HepG2 (cell line): Measurements from ENCODE around the gene NFKBIA. TPM values are rescaled to one million over a fixed set of nuclear protein-coding genes. Genes with fewer than 3 reads are reported as not detected.

ENCODE experiments used
- ATAC-seq: fragments of 200-7000 bp; cut with Tn5 transposase; 3 replicates; pipeline ENCODE4 v1.9.1; 2020; ENCODE audit warnings: mild to moderate bottlenecking, moderate library complexity
- BruUV-seq: library from RNA; stranded (reverse); fragments of 400-500 nt; replicated peaks from 2 replicates; lab custom pipeline; 2021; lab: Mats Ljungman, UMichigan
- CTCF ChIA-PET: fragments of 300-600 bp; formaldehyde crosslinking; extraction: SDS; loops from one replicate; lab custom pipeline; 2021; ENCODE audit warnings: low total read pairs, inconsistent platforms, low intra/inter-chr PET ratio; lab: Yijun Ruan, JAX
- POLR2A ChIA-PET: fragments of 350-600 bp; sonication (Branson Sonifier 250); formaldehyde crosslinking; loops from one replicate; lab custom pipeline; 2020; ENCODE audit warnings: antibody characterized with exemption, inconsistent platforms; lab: Yijun Ruan, JAX
- DNase-seq: peaks from one replicate; pipeline ENCODE4 v3.0.0-alpha.2; 2015; ENCODE audit warnings: low spot score
- FAIRE-seq: peaks from 3 replicates; lab custom pipeline; 2011; peaks lifted over from hg19 to GRCh38; lab: Jason Lieb, UNC
- H2AFZ ChIP-seq: one replicate; pipeline ENCODE4 v1.6.1; 2011; ENCODE audit warnings: low read length, inconsistent platforms
- H3K27ac ChIP-seq: fragments of 300-600 bp; 3 replicates; pipeline ENCODE4 v1.8.0; 2011; ENCODE audit warnings: mixed run types, mild to moderate bottlenecking, mixed read lengths, low read length, inconsistent platforms; ENCODE audit not compliant: insufficient read depth; ENCODE audit errors: extremely low read length
- H3K27me3 ChIP-seq, 2 experiments: fragments of 200-600 bp in 1 of 2; 2 replicates in 1 of 2; 3 replicates in 1 of 2; pipeline versions ENCODE4 v1.6.0 to v1.8.0; 2011; ENCODE audit warnings: low read length in 2 of 2, mild to moderate bottlenecking in 2 of 2, moderate library complexity in 2 of 2, inconsistent platforms in 1 of 2; ENCODE audit not compliant: insufficient read depth in 2 of 2, control insufficient read depth in 1 of 2
- H3K36me3 ChIP-seq, 2 experiments: fragments of 200-600 bp in 1 of 2; replicated peaks in 1 of 2; 2 replicates in 1 of 2; 3 replicates in 1 of 2; pipeline versions ENCODE4 v1.5.1 to v1.8.0; 2011; ENCODE audit warnings: low read length in 2 of 2, inconsistent platforms in 1 of 2; ENCODE audit not compliant: insufficient read depth in 2 of 2, control insufficient read depth in 1 of 2
- H3K4me1 ChIP-seq: 2 replicates; pipeline ENCODE4 v1.5.1; 2012; ENCODE audit warnings: low read length, inconsistent platforms; ENCODE audit not compliant: insufficient read depth
- H3K4me2 ChIP-seq: 2 replicates; pipeline ENCODE4 v1.6.0; 2011; ENCODE audit warnings: low read depth, low read length, inconsistent platforms
- H3K4me3 ChIP-seq, 3 experiments: fragments of 200-600 bp in 1 of 3; sonication (generic), shearing (Covaris generic) in 1 of 3; replicated peaks in 1 of 3; 2 replicates each; pipeline ENCODE4 v1.5.1; 2011 to 2016; ENCODE audit warnings: low read length in 3 of 3, inconsistent platforms in 2 of 3, low read depth in 2 of 3, mild to moderate bottlenecking in 2 of 3, control low read depth in 1 of 3, mixed read lengths in 1 of 3; ENCODE audit not compliant: insufficient read depth in 1 of 3
- H3K79me2 ChIP-seq: one replicate; pipeline ENCODE4 v1.6.1; 2011; ENCODE audit warnings: low read length, inconsistent platforms; ENCODE audit not compliant: insufficient read depth
- H3K9ac ChIP-seq: 2 replicates; pipeline ENCODE4 v1.6.0; 2011; ENCODE audit warnings: mild to moderate bottlenecking, low read depth, low read length, inconsistent platforms; ENCODE audit not compliant: insufficient read depth
- H3K9me3 ChIP-seq: 2 replicates; pipeline ENCODE4 v1.5.1; 2012; ENCODE audit warnings: mild to moderate bottlenecking, low read length
- H4K20me1 ChIP-seq: 2 replicates; pipeline ENCODE4 v1.6.0; 2011; ENCODE audit warnings: inconsistent platforms, mild to moderate bottlenecking, low read length, moderate library complexity; ENCODE audit not compliant: insufficient read depth
- CREBL2 ChIP-seq: sonication (generic); formaldehyde crosslinking; IDR thresholded peaks from 2 replicates; pipeline ENCODE4 v1.8.1; 2023; ENCODE audit warnings: missing genetic modification reagents, mild to moderate bottlenecking, borderline replicate concordance
- HHEX ChIP-seq: IDR thresholded peaks from 2 replicates; pipeline ENCODE4 v1.6.1; 2016; ENCODE audit warnings: control low read depth
- MAFF ChIP-seq: IDR thresholded peaks from 2 replicates; pipeline ENCODE4 v1.6.1; 2011; ENCODE audit warnings: low read depth, low read length, improper control_type of control experiment
- MAFK ChIP-seq, 2 experiments: IDR thresholded peaks in 1 of 2; conservative IDR thresholded peaks in 1 of 2; 2 replicates each; pipeline ENCODE4 v1.6.1; 2011; ENCODE audit warnings: improper control_type of control experiment in 2 of 2, low read length in 2 of 2
- MBNL3 ChIP-seq: fragments of 250-450 bp; sonication (Bioruptor Pico); conservative IDR thresholded peaks from 2 replicates; pipeline ENCODE4 v1.8.0; 2022; ENCODE audit warnings: mild to moderate bottlenecking, inconsistent platforms
- MYNN ChIP-seq: sonication (generic); formaldehyde crosslinking; IDR thresholded peaks from 2 replicates; pipeline ENCODE4 v1.4.0; 2020; ENCODE audit warnings: mild to moderate bottlenecking, low read depth, missing genetic modification reagents
- NFYC ChIP-seq: IDR thresholded peaks from 2 replicates; pipeline ENCODE4 v1.6.1; 2016; ENCODE audit warnings: missing genetic modification reagents, missing compliant biosample characterization
- PPARG ChIP-seq: conservative IDR thresholded peaks from 2 replicates; pipeline ENCODE4 v1.6.1; 2016; ENCODE audit warnings: missing biosample characterization, missing genetic modification reagents
- REL ChIP-seq: sonication (generic); formaldehyde crosslinking; conservative IDR thresholded peaks from 2 replicates; pipeline ENCODE4 v1.8.0; 2022; ENCODE audit warnings: mild to moderate bottlenecking, missing genetic modification reagents, moderate library complexity
- RXRA ChIP-seq: sonication (generic); formaldehyde crosslinking; IDR thresholded peaks from 2 replicates; pipeline ENCODE4 v1.5.1; 2020; ENCODE audit warnings: missing genetic modification reagents
- RXRB ChIP-seq: IDR thresholded peaks from 2 replicates; pipeline ENCODE4 v1.6.1; 2016; ENCODE audit warnings: borderline replicate concordance, missing genetic modification reagents, missing compliant biosample characterization
- ZNF12 ChIP-seq: sonication (generic); formaldehyde crosslinking; IDR thresholded peaks from 2 replicates; pipeline ENCODE4 v1.5.0; 2020; ENCODE audit warnings: missing genetic modification reagents
- ZNF609 ChIP-seq: sonication (generic); formaldehyde crosslinking; IDR thresholded peaks from 2 replicates; pipeline ENCODE4 v1.4.0; 2020; ENCODE audit warnings: mild to moderate bottlenecking, missing genetic modification reagents, borderline replicate concordance
- ZNF891 ChIP-seq: sonication (generic); formaldehyde crosslinking; IDR thresholded peaks from 2 replicates; pipeline ENCODE4 v1.5.0; 2020; ENCODE audit warnings: mild to moderate bottlenecking, missing genetic modification reagents
- WGBS: methylation state at CpG from one replicate; pipeline ENCODE4 v1.1.6; 2017; ENCODE audit warnings: low lambda C conversion rate; 5-methylcytosine and 5-hydroxymethylcytosine counted together
- in situ Hi-C: cut with HindIII; loops from 2 replicates; pipeline ENCODE4 v1.10.0; 2017; ENCODE audit warnings: low pct_unique_long_range_greater_than_20kb; ENCODE audit not compliant: extremely low pct_ligation_motif_present
- intact Hi-C: fragments of 100-400 bp; cut with micrococcal nuclease; formaldehyde crosslinking; loops from one replicate; pipeline ENCODE4 v1.10.0; 2022; ENCODE audit not compliant: unreplicated experiment
- polyA plus RNA-seq, 8 experiments: library from polyadenylated mRNA; depleted of rRNA in 3 of 8; stranded (reverse) in 7 of 8; unstranded in 1 of 8; fragments of >200 nt; fragmentation: Illumina TruSeq in 4 of 8; extraction: Trizol in 4 of 8; gene quantifications; 2 replicates each; pipeline versions ENCODE4 v1.2.1 to v1.2.3, GENCODE V29; 2011 to 2016; ENCODE audit warnings: low read depth in 4 of 8, missing spikeins in 1 of 8, mixed read lengths in 1 of 8; ENCODE audit not compliant: insufficient read depth in 1 of 8
- total RNA-seq, 5 experiments: library from RNA; depleted of rRNA; stranded (reverse); fragments of >200 nt; fragmentation: Illumina TruSeq; extraction: Trizol; gene quantifications; 2 replicates each; pipeline ENCODE4 v1.2.3, GENCODE V29; 2016; ENCODE audit warnings: low read depth in 1 of 5
- TF ChIP-seq, protein P1 (sequence below), 2 experiments: sonication (generic) in 1 of 2; formaldehyde crosslinking in 1 of 2; IDR thresholded peaks; 2 replicates each; pipeline versions ENCODE4 v1.4.0 to v1.6.1; 2018 to 2020; ENCODE audit warnings: missing genetic modification reagents in 2 of 2, borderline replicate concordance in 1 of 2, low read depth in 1 of 2, mild to moderate bottlenecking in 1 of 2, missing biosample characterization in 1 of 2

The NFKBIA gene
- total and polyA plus RNA-seq, 2 of the 13 experiments (the other 11 are each of a cell fraction or from before 2014, with no cell fraction given) = 197 to 319 TPM

- TF ChIP-seq ZNF12 = no peak
- TF ChIP-seq NFYC (CRISPR knock-in tag) = 0 out of 2 replicates have a peak, but pooled peaks have one; percentile 6
- TF ChIP-seq, all 625 proteins: peak for 46
These were observed 20.7 kb downstream of the NFKBIA start (continued) for GRCh38 chr14:35383569-35384454.

GRCh38 chr14:35380794-35381193 is 23.8 kb downstream of the NFKBIA start:
- Histone ChIP-seq H3K4me3 (no peak overlapping the region), H4K20me1 (no peaks in the 10 kb centered on the region), H3K4me1 (peaks cover 49% of the 10 kb centered on the region), H3K36me3 (no peaks in the 10 kb centered on the region), H3K4me2 (peak overlapping the region; percentile 43; the same call in 1 of the 2 replicates), H3K9ac (no peak overlapping the region), H3K9me3 (no peaks in the 10 kb centered on the region), H3K27me3 (no peaks in the 10 kb centered on the region), H2AFZ (peak overlapping the region; percentile 85), H3K79me2 (no peaks in the 10 kb centered on the region), H3K27ac (no peak overlapping the region)
- 14% methylated on average over 7 of the region's 7 CpGs for WGBS
- ATAC-seq (no peak), DNase-seq (no peak), FAIRE-seq (no peak)
- intact Hi-C loops (no loop called here), in situ Hi-C loops (no loop called here)
- no TSS peak for BruUV-seq
- CTCF ChIA-PET = no interaction called here
- POLR2A ChIA-PET = interaction anchor here (1.0 to 1.4 kb wide), 5 partner anchors 23 to 89 kb away, joined by 3 to 8 read pairs (median 6); partner anchors contain the start of genes NFKBIA and PSMA6
- no peak for TF ChIP-seq REL (CRISPR knock-in tag)
- TF ChIP-seq CREBL2 (CRISPR knock-in tag) = no peak
- no peak for TF ChIP-seq ZNF891 (CRISPR knock-in tag)
- TF ChIP-seq RXRA (CRISPR knock-in tag) = peak; percentile 18; the same call in 1 of the 2 replicates
- TF ChIP-seq RXRB (CRISPR knock-in tag) = peak; percentile 71; the same call in 1 of the 2 replicates
- 0 out of 2 replicates have a peak, but pooled peaks have one; percentile 27 for TF ChIP-seq ZNF609
- no peak for TF ChIP-seq MYNN (CRISPR knock-in tag)
- TF ChIP-seq MAFF = peak; percentile 80
- peak; percentile 78 to 84 for TF ChIP-seq MAFK (conservative IDR thresholded peaks at IDR 0.05 in 1 of 2, IDR thresholded peaks at IDR 0.05 in 1 of 2; ENCODE audit: low read length in 2 of 2)
- TF ChIP-seq, protein P1, sequence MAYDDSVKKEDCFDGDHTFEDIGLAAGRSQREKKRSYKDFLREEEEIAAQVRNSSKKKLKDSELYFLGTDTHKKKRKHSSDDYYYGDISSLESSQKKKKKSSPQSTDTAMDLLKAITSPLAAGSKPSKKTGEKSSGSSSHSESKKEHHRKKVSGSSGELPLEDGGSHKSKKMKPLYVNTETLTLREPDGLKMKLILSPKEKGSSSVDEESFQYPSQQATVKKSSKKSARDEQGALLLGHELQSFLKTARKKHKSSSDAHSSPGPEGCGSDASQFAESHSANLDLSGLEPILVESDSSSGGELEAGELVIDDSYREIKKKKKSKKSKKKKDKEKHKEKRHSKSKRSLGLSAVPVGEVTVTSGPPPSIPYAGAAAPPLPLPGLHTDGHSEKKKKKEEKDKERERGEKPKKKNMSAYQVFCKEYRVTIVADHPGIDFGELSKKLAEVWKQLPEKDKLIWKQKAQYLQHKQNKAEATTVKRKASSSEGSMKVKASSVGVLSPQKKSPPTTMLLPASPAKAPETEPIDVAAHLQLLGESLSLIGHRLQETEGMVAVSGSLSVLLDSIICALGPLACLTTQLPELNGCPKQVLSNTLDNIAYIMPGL (CRISPR knock-in tag; IDR thresholded peaks at IDR 0.05; ENCODE audit: borderline replicate concordance in 1 of 2, low read depth in 1 of 2) = no peak
- no peak for TF ChIP-seq HHEX (CRISPR knock-in tag)
- no peak for TF ChIP-seq MBNL3 (CRISPR knock-in tag)
- peak; percentile 87 for TF ChIP-seq PPARG (CRISPR knock-in tag)
